ENCODE measurements around the gene CSTPP1.

Gene CSTPP1

DNA sequence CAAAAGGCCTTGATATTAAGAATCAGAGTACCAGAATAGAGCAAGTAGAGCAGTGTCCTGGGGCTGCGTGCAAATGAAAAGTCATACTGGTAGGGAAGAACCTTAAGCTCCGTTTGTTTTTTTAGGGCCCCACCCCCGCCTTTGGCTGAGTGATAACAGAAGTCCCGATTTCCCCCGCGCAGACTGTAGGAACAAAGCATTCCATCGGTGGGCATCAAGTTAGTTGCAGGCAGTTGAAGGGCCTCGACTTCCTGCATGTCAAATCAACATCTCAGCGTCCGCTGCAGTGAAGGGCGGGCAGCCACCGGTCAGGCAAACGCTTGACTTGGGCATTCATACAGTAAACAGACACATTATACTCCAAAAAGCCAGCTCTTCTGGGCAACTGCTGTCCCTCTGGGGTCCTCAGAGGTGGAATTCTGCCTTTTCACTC, 29.9 kb upstream of the CSTPP1 start:
- no peak for TF ChIP-seq CTCF (IDR thresholded peaks at IDR 0.05; ENCODE audit: insufficient read depth, low read length)
- Histone ChIP-seq H3K27ac (replicated peaks) (no peak overlapping the region), H3K27me3 (ENCODE audit: insufficient read depth, poor library complexity, severe bottlenecking) (no peaks in the 10 kb centered on the region), H3K4me3 (replicated peaks; ENCODE audit: insufficient read depth, low read length) (no peak overlapping the region)
- DNase-seq (ENCODE audit: low read depth in 1 of 2, low spot score in 1 of 2): no peak

- Histone ChIP-seq H3K27ac (replicated peaks) (no peak overlapping the region), H3K4me3 (replicated peaks; ENCODE audit: insufficient read depth, low read length) (no peak overlapping the region), H3K27me3 (ENCODE audit: insufficient read depth, poor library complexity, severe bottlenecking) (no peaks in the 10 kb centered on the region)
- DNase-seq (ENCODE audit: low read depth in 1 of 2, low spot score in 1 of 2): no peak
- TF ChIP-seq SPI1 (IDR thresholded peaks at IDR 0.05; ENCODE audit: borderline replicate concordance, low read depth) (no peak), CTCF (IDR thresholded peaks at IDR 0.05; ENCODE audit: insufficient read depth, low read length) (no peak), POLR2AphosphoS5 (IDR thresholded peaks at IDR 0.05; ENCODE audit: low read depth) (no peak), GABPA (IDR thresholded peaks at IDR 0.05; ENCODE audit: low read depth) (no peak)
- TF ChIP-seq, protein P1, sequence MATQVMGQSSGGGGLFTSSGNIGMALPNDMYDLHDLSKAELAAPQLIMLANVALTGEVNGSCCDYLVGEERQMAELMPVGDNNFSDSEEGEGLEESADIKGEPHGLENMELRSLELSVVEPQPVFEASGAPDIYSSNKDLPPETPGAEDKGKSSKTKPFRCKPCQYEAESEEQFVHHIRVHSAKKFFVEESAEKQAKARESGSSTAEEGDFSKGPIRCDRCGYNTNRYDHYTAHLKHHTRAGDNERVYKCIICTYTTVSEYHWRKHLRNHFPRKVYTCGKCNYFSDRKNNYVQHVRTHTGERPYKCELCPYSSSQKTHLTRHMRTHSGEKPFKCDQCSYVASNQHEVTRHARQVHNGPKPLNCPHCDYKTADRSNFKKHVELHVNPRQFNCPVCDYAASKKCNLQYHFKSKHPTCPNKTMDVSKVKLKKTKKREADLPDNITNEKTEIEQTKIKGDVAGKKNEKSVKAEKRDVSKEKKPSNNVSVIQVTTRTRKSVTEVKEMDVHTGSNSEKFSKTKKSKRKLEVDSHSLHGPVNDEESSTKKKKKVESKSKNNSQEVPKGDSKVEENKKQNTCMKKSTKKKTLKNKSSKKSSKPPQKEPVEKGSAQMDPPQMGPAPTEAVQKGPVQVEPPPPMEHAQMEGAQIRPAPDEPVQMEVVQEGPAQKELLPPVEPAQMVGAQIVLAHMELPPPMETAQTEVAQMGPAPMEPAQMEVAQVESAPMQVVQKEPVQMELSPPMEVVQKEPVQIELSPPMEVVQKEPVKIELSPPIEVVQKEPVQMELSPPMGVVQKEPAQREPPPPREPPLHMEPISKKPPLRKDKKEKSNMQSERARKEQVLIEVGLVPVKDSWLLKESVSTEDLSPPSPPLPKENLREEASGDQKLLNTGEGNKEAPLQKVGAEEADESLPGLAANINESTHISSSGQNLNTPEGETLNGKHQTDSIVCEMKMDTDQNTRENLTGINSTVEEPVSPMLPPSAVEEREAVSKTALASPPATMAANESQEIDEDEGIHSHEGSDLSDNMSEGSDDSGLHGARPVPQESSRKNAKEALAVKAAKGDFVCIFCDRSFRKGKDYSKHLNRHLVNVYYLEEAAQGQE (IDR thresholded peaks at IDR 0.05; ENCODE audit: insufficient replicate concordance, low read depth): no peak
These were observed 29.0 kb upstream of the CSTPP1 start for GRCh38 chr11:46907606-46908005.

DNA sequence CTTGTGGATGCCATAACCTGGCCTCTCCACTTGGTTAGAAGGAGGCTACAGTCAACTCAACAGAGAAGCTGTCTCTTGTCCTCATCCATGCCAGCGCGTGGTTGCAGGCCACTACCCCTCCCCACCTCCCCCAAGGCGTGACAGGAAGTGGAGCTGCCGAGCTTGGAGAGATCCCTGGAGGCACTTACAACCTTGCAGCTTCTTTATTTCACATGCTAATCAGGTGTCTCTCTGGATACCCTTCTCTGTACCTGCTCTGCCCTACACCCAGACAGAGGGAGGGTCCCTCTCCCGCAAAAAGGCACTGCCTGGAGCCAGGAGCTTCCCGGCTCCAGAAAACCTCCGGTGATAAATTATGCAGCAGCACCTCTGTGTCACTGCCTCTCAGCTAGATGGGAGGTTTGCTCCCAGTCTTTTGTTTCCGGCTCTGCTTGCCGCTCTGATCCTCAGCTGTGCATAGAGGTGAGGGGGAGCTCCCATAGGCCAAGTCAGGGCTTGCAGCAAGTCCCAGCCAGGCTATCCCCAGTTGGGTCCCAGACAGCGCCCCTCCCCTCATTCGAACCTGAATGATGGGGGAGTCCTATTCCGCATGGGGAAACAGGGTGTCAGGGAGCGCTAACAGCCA, 23.9 kb upstream of the CSTPP1 start:
- TF ChIP-seq POLR2AphosphoS5 (IDR thresholded peaks at IDR 0.05; ENCODE audit: low read depth) (no peak), GABPA (IDR thresholded peaks at IDR 0.05; ENCODE audit: low read depth) (no peak), CTCF (IDR thresholded peaks at IDR 0.05; ENCODE audit: insufficient read depth, low read length) (no peak), SPI1 (IDR thresholded peaks at IDR 0.05; ENCODE audit: borderline replicate concordance, low read depth) (no peak; the same call in 1 of the 2 replicates)
- TF ChIP-seq, protein P1 (IDR thresholded peaks at IDR 0.05; ENCODE audit: insufficient replicate concordance, low read depth): no peak
- Histone ChIP-seq H3K27me3 (ENCODE audit: insufficient read depth, poor library complexity, severe bottlenecking) (peaks cover 42% of the 10 kb centered on the region), H3K27ac (replicated peaks) (no peak overlapping the region), H3K4me3 (replicated peaks; ENCODE audit: insufficient read depth, low read length) (no peak overlapping the region)
- DNase-seq (ENCODE audit: low read depth in 1 of 2, low spot score in 1 of 2): peak in 1 of 2 experiments; percentile 37

- no peak for DNase-seq (ENCODE audit: low read depth in 1 of 2, low spot score in 1 of 2)
- no peak overlapping the region for H3K27ac ChIP-seq (replicated peaks)
- H3K4me3 ChIP-seq (replicated peaks; ENCODE audit: insufficient read depth, low read length): no peak overlapping the region
- H3K27me3 ChIP-seq (ENCODE audit: insufficient read depth, poor library complexity, severe bottlenecking): peaks cover 47% of the 10 kb centered on the region
- TF ChIP-seq POLR2AphosphoS5 (IDR thresholded peaks at IDR 0.05; ENCODE audit: low read depth): no peak
- no peak for TF ChIP-seq CTCF (IDR thresholded peaks at IDR 0.05; ENCODE audit: insufficient read depth, low read length)
These were observed 23.1 kb upstream of the CSTPP1 start for GRCh38 chr11:46913484-46913883.

Data from HL-60 (cell line).